NCI-H510A treated with DMSO at 0.1 percent for 48 hours (cell line): ENCODE results near the gene SMC3.

Experiments used
- DNase-seq: peaks from one replicate; lab custom pipeline; 2025; lab: John Stamatoyannopoulos, UW

The SMC3 gene

GRCh38 chr10:110647136-110647430, 79.6 kb downstream of the SMC3 start:
- DNase-seq = peak; percentile 83

GRCh38 chr10:110648692-110649346, 81.3 kb downstream of the SMC3 start:
- DNase-seq = no peak

GRCh38 chr10:110649347-110650264, 82.1 kb downstream of the SMC3 start:
- no peak for DNase-seq

- DNase-seq = peak; percentile 65
Observed at GRCh38 chr10:110650265-110650668, 82.8 kb downstream of the SMC3 start.

GRCh38 chr10:110651044-110651958, 83.8 kb downstream of the SMC3 start:
- DNase-seq = peak; percentile 75

GRCh38 chr10:110652475-110653118, 85.1 kb downstream of the SMC3 start:
- no peak for DNase-seq
